HG03175 (cell line): ENCODE data around the gene ABCA13.

ENCODE experiments used
- ATAC-seq: cut with Tn5 transposase; IDR thresholded peaks from one replicate; pipeline ENCODE4 v1.9.1; 2021; ENCODE audit warnings: mild to moderate bottlenecking, moderate library complexity; ENCODE audit not compliant: unreplicated experiment

The ABCA13 gene

GRCh38 chr7:48224042-48224441 lies 52.8 kb downstream of the ABCA13 start:
- ATAC-seq, result no peak

DNA sequence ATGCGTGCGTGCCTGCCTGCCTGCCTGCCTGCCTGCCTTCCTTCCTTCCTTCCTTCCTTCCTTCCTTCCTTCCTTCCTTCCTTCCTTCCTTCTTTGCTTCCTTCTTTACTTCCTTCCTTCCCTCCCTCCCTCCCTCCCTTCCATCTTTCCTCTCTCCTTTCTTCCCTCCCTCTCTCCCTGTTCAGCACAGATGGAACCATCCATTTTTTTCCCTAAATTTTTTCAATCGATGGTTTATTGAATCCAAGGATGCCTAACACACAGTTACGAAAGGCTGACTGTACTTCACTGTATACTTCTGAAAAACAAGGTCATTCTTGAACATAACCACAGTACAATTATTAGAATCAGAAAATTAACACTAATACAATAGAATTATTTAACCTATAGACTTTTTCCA lies 53.8 kb downstream of the ABCA13 start:
- ATAC-seq, result no peak

GRCh38 chr7:48237354-48237753 lies 66.1 kb downstream of the ABCA13 start:
- ATAC-seq, result no peak

DNA sequence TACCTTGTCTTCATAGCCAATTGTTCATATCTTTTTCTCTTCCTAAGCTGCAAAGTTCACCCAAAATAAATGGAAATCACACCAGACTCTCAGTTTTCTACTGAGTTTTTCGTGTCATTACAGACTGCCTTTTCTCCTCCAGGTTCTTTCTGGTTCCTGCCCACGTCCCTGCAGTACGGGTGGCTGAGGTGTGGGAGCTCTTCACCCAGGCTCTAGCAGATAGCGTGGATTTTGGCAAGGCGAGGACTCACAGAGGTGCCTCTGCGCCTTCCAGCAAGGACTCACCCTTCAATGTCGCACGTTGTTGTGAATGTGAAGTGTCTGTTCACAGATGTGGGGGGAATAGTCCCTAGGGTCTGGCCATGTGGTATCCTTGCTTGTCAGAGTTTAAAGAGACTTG lies 71.6 kb downstream of the ABCA13 start:
- ATAC-seq, result no peak

GRCh38 chr7:48244864-48245271 lies 73.6 kb downstream of the ABCA13 start:
- ATAC-seq, result no peak

DNA sequence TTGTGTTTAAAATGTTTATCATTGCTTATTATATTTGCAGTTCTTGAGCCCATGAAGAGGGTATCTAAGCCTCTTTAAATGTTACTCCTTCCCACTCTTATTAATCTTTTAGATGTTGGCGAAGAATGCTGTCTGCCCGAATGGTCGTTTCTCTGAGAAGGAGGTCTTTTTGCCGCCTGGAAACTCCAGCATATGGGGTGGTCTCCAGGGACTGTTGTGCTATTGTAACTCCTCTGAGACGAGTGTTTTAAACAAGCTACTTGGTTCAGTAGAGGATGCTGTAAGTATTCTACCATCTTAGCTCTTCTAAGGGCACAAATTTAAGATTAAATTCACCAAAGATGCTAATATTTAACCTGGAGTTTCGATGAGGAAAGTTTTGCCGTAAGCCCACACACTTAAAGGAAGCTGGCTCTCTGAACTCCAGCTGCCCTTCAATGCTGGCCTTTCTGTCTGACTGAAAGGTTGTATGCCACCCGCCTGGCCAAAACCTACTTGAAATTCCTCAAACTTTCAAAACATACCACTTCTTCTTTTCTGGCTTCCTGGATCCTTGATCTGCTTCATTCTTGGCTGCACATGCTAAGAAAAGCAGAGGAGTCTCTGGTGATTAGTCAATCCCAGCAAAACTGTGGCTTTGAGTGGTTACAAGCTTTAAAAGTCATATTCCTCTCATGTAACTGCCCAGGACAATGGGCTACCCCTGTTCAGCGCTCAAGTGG lies 74.7 kb downstream of the ABCA13 start:
- peak; percentile 65 for ATAC-seq

- ATAC-seq, result no peak
Observed at GRCh38 chr7:48249166-48249565, 77.9 kb downstream of the ABCA13 start.

GRCh38 chr7:48250441-48250951 lies 79.2 kb downstream of the ABCA13 start:
- no peak for ATAC-seq

- ATAC-seq, result peak; percentile 91
Observed at GRCh38 chr7:48251766-48252165, 80.5 kb downstream of the ABCA13 start.

DNA sequence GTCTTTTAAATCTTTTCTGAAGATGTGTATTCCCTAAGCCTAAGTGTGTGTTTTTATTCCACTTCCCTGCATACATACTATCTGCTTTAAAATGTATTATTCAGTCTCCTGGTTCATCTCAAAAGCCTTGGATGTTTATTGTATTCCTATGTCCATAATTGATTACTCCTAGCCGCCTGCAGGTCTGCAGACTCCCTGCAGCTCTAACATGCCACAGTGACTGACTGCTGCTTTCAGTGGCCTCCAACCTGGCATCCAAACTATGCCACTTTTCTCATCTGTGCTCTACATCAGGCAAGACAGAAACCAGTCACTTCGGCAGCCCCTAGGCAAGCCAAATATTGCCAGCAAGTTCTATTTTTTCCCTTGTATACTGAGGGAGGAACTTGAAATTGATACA lies 81.7 kb downstream of the ABCA13 start:
- no peak for ATAC-seq

- peak; percentile 43 for ATAC-seq
Observed at GRCh38 chr7:48255046-48255445, 83.8 kb downstream of the ABCA13 start.

DNA sequence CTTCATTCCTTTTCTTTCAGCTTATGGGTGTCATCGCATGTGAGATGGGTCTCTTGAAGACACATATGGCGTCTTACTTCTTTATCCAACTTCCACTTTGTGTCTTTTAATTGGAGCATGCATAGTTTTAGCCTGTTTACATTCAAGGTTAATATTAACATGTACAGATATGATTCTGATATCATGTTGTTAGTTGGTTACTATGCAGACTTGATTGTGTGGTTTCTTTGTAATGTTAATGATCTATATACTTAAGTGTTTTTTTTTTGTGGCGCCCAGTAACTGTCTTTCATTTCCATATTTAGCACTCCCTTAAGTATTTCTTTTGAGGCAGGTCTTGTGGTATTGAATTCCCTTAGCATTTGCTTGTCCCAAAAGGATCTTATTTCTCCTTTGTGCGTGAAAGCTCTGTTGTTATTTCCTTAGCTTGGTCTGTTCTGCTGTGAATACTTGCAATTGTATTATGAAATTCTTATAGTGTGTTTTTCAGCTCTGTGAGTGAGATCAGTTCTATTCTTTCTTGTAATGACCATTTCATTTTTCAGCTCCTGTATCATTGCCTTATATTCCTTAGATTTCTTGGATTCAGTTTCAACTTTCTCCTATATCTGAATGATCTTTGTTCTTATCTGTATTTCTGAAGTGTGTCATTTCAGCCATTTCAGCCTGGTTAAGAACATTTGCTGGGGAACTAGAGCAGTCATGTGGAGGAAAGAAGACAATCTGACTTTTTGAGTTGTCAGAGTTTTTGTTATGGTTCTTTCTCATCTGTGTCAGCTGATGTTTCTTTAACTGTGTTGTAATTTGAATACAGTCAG lies 88.4 kb downstream of the ABCA13 start:
- ATAC-seq, result peak; percentile 51

DNA sequence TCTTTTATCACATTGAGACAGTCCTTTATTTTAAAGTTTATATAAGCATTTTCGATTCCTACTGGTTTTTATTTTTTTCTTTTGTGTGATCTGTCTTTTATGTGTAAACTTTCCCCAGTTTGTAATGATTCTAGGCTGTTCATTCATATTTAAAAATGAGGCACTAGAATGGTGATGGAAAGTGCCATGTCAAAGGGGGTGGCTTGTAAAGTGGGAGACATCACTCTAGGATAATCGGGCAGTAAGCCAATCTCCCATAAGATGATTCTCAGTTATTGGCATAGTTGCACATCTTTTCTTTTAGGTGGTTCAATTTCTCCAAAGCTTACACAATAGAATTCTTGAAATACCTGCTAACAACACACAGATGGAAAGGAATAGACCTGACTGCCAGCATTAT lies 90.4 kb downstream of the ABCA13 start:
- ATAC-seq, result no peak

GRCh38 chr7:48262606-48263310 lies 91.5 kb downstream of the ABCA13 start:
- ATAC-seq, result no peak

DNA sequence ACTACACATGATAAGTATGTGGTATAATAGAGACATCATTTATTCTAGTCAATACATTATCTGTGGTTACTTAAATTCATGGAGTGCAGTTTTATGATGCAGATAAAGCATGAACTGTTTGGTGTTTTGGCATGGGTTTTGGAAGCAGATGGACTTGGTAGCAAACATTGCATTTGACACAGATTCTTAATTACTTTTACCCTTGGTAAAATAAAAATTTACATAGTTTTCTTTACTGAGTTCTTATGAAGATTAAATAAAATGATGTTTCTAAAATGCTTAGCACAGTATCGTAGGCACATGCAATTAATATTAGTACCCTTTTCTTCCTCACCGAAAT lies 92.0 kb downstream of the ABCA13 start:
- no peak for ATAC-seq

GRCh38 chr7:48269066-48269465 lies 97.8 kb downstream of the ABCA13 start:
- ATAC-seq, result no peak

- ATAC-seq, result no peak
Observed at GRCh38 chr7:48274662-48275061, 103.4 kb downstream of the ABCA13 start.

GRCh38 chr7:48279420-48279819 lies 108.2 kb downstream of the ABCA13 start:
- ATAC-seq, result no peak

DNA sequence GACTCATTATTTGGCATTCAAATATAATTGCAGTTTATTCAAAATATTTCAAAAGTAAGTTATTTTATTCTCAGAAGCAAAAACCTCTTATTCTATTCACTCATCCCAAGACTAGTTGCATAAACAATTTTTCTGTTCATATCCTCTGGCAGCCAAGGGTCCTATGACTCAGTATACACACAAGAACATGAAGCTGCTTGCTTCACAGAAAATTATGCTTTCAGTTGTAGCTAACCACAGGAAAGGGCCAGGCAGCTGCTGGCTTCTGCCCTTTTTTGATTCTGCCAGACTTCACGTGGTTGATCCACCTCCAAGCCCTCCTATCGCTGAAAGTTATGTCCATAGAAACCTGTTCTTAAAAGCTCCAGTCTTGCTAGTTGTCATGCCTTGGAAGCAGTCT lies 108.8 kb downstream of the ABCA13 start:
- ATAC-seq, result no peak

GRCh38 chr7:48285373-48285772 lies 114.1 kb downstream of the ABCA13 start:
- ATAC-seq, result no peak

- no peak for ATAC-seq
Observed at GRCh38 chr7:48286836-48287235, 115.6 kb downstream of the ABCA13 start.

DNA sequence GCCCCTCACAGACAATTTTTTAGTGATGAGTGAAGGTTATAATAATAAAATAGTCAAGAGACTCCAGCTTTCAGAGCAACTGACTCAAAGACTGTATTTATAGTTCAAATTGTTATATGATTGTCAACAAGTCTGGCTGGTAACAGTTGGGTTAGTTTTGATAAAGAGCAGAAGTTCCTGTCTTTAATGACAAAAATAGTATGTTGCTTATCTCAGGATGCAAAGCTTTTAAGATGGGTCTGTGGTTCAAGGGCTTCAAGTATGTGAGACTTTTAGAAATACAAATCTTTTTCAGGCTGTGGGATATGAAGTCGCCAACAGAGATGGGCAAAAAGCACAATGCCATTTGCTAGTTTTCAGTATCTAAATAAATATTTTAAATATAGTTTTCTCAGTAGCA lies 118.4 kb downstream of the ABCA13 start:
- ATAC-seq, result no peak
